Stimulated activated CD4-positive, alpha-beta T cell treated with anti-CD3 and anti-CD28 coated beads, Interleukin-1b, Interleukin-23, amount 100 ng/mL, for 48 hours (primary cell): ENCODE results near the gene CEMIP.
A peak's percentile ranks its signal among the peaks of the same experiment; 100 is the strongest.
"Not testable (repeated sequence)": the region's sequence is repeated elsewhere in the genome, so short reads cannot be mapped to it uniquely, and the experiment has no call there.

Source experiments
- DNase-seq: peaks from one replicate; pipeline ENCODE4 v3.0.0-alpha.2; 2020

CEMIP gene

DNA sequence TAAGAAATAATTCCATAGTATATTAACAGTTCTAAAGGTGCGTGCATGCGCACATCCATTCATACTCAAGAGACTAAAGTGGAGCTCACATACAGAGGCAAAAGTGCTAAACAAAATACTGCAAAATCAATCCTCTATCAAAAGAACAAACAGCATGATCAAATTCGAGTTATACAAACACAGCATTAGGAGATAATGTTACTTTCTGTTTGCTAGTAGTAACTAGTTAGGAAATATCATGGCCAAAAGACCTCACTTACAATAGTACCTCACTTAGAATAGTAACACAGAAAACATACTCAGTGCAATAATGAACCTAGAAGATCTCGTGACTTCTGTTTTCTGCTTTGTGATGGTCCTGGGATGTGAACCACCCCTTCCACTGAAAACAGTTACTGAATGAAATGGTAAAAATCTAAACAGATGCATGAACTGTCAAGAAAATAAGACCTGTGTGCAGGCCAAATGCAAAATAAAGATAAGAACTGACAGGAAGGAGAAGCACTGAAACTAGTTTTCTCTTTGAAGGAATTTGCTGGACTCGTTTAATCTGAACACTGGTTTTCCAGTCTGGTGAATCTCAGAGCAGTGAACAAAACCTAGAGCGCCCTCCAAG lies 20.9 kb upstream of the CEMIP start:
- DNase-seq, result no peak

DNA sequence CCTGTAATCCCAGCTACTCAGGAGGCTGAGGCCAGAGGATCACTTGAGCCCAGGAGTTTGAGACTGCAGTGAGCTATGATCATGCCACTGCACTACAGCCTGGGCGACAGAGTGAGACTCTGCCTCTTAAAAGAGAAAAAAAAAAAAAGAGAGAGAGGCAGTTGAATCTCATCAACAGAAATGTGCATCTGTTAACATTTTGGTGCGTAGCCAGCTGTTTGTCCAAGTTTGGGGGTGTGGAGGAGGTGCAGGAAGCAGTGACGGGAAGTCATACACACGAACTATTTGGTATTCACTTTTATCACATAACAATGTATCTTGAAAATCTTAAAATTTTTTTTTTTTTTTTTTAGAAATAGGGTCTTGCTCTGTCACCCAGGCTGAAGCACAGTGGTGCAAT lies 18.2 kb upstream of the CEMIP start:
- no peak for DNase-seq

DNA sequence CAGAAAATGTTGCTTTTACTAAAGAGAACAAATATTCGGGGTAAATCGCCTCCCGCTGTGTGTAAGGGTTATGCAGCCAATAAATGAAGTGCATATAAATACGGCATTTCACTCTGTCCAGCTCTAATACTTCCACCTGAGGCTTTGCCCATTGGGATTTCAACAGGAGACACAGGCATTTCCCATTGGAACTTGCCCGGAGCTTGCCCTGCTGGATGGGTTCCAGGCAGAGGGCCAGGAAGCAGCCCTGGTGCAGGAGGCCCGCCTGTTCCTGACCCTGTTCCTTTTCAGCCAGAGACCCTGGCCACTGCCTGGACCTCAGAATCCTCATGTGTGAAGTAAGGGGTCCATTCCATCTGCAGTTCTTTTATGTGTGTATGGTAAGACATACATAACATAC lies 17.4 kb upstream of the CEMIP start:
- DNase-seq, result no peak

DNA sequence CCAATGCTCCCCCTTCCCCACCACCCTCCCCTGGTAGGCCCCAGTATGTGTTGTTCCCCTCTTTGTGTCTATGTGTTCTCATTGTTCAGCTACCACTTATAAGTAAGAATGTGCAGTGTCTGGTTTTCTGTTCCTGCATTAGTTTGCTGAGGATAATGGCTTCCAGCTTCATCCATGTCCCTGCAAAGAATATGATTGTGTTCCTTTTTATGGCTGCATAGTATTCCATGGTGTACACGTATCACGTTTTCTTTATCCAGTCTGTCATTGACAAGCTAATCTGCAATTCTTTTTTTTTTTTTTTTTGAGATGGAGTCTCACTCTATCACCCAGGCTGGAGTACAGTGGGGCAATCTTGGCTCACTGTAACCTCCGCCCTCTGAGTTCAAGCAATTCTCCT lies 15.9 kb upstream of the CEMIP start:
- DNase-seq, result not testable (repeated sequence)

DNA sequence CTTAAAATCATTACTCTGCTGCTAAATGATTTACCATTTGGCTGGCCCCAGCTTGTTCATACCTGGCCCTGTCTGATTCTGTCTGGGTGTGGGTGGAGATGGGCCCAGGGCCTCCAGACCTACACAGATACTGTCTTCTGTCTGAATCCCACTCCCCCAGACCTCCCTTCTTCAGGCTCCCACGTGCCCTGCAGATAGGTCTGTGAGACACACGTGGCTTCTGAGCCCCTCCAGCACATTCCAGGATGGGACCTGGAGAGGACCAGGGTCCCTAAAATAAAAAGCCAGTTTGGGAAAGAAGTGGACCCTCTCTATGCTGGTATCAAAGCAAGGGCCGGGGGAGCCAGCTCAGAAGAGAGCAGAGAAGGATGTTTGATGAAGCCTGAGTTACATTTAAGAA lies 14.6 kb upstream of the CEMIP start:
- DNase-seq, result no peak

DNA sequence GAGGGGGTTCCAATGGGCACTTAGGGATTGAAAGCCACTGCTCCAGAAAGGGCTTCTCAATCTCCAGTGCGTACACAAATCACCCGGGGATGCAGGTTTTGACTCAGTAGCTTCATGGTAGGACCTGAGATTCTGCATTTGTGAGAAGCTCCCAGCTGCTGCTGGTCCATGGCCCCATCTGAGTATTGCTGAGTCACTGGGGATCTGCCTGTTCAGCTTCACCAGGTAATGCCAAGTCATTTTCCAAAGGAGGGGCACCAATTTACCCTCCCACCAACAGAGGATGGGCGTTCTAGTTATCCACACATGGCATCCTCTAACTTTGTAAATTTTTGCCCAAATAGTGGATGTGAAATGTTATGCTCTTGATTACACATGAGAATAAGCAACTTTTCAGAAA lies 12.9 kb upstream of the CEMIP start:
- no peak for DNase-seq

DNA sequence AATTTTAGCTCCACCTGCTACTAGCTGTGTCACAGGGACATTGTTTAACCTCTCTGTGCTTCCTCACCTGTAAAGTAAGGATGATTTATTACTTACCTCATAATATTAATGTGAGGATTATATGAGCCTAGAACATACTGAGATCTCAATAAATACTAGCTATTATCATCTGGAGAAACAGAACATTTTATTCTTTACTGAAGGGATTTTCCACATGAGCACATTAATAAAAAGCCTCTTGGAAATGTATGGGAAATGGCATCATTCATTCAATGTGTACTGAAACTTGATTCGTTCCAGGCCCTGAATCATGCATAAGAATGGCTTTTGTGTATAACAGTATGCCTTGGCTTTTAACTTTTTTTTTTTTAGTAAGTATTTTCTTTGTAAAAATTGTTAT lies 11.0 kb upstream of the CEMIP start:
- DNase-seq, result no peak

DNA sequence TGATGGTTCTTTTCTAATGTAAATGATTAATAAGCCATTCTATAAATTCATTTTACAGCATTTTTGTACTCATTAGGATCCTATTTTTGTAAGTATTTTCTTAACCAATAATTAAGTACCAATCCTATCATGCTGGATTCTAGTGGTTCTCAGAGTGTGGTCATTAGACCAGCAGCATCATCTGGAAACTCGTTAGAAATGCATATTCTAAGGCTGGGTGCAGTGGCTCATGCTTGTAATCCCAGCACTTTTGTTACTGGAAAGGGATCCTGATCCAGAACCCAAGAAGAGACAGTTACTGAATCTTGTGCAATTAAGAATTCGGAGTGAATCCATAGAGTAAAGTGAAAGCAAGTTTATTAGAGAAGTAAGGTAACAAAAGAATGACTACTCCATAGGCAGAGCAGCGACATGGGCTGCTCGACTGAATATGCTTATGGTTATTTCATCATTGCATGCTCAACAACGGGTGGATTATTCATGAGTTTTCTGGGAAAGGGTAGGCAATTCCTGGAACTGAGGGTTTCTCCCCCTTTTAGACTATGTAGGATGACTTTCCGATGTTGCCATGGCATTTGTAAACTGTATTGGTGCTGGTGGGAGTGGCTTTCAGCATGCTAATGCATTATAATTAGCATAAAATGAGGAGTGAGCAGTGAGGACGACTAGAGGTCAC lies 9.9 kb upstream of the CEMIP start:
- DNase-seq, result no peak

DNA sequence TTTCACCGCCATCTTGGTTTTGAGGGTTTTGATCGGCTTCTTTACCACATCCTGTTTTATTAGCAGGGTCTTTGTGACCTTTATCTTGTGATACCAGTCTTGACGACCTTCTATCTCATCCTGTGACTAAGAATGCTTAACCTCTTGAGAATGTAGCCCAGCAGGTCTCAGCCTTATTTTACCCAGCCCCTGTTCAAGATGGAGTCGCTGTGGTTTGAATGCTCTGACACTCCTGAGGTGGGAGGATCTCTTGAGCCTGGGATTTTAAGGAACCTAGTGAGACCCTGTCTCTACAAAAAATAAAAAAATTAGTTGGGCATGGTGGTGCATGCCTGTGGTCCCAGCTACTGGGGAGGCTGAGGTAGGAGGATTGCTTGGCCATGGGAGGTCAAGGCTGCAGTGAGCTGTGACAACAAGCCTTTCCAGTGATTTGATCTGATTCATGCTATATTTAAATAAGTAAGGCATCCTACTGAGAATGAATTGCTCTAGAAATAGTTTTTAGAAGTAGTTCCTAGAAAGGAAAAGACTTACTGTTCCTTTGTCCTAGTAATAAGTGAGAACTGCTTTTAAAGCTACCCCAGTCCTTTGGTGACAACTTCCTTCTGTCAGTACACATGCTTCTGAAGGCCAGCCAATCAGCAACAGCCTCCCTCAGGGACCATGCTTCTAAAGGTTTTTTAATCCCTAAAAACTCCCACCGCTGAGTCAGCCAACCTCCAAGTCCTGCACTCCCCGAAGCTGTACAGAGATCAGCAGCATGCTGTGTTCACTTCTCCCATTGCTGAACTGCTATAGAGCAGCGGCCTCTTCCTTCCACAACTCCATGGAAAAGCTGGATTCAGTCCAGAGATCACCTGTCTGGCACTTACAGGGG lies 9.1 kb upstream of the CEMIP start:
- no peak for DNase-seq

DNA sequence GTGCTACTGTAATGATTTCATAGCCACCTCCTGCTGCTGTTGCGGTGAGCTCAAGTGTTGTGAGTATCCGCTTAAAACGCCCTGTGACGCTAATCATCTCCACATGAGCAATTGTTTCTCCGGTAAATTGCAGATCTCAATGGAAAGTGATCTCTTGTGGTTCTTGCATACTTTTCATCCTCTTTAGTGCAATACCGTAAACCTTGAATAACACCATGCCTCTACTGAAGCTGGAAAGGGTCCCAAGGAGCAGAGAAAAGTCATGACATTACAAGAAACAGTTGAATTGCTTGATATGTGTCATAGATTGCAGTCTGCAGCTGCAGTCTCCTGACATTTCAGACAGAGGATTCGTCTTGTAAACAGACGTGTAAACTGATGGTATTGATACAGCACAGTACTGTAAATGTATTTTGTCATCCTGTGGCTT lies 6.0 kb upstream of the CEMIP start:
- DNase-seq, result no peak

DNA sequence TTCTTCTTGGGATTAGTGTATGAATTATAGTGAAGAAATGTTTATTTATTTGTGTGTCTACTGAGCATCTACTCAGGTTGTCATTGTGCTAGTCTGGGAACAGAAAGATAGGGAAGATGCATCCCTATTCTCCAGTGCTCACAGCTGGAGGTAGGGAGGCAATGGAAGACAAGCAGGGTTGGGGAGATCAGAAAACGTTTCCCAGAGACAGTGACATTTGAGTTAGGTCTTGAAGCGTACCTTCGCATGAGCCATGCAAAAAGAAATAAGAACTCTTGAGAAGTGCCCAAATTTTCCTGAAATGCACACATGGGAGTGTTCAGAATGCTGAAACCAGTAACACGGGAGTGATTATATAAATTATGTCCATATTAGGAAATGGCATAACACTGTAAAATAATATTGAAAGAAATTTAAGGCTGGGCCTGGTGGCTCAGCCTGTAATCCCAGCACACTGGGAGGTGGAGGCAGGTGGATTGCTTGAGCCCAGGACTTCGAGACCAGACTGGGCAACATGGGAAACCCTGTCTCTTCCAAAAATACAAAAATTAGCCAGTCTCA lies 5.3 kb upstream of the CEMIP start:
- no peak for DNase-seq

DNA sequence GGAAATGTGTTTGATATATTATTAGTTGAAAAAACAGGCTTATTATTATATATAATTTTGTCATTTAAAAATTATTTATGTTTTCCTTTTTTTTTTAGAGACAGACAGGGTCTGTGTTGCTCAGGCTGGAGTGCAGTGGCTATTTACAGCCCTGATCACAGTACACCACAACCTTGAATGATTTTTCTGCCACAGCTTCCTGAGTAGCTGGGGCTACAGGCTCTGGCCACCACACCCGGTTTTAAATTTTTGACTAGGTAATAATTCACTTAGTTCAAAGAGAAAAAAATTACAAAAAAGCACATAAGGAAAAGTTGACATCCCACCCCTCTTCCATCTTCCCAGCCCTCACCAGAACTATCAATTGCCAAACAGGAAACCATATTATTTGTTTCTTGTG lies 4.7 kb upstream of the CEMIP start:
- DNase-seq, result no peak

DNA sequence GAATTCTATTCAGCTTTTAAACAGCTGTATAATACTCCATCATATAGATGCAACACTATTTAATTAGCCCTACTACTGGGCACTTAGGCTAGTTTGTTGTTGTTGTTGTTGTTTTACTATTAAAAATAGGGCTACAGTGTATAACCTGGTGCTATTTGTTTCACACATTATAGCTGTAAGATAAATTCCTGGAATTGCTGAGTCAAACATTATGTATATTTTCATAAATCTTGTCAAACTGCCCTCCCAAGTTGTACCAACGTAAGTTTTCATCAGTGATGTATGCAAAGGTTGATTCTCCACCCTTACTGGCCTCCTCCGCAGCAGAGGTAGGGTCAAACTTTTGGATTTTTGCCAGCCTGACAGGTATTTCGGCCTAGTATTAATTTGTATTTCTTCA lies 3.8 kb upstream of the CEMIP start:
- DNase-seq, result no peak

DNA sequence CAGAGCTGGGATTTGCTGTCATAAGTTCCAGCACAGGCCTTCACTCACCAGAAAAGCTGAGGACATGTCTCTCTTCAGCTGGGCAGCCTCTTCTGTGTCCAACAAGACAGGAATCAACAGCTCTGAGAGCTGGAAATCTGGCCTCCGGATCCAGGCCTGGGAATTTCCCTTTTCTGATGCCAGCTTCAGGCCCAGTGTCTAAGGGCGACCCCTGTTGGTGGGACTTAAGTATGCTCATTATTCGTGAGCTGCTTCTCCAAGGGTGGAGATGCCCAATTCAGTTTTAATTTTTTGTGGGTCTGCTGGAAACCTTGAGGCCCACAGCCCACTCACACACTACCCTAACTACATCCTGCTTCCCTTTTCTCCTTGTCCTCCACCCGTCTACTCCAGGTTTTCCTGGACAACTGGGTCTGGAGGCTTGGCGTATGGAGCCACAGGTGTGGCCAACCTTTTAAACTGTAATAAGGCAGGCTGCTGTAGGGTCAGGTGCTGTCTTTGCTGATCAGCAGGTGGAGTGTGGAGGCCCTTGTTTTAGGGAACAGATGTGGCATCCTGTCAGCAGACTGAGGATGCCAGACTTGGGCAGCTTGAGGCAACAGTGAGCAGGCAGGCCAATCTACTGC lies 2.6 kb upstream of the CEMIP start:
- DNase-seq, result peak; percentile 62

DNA sequence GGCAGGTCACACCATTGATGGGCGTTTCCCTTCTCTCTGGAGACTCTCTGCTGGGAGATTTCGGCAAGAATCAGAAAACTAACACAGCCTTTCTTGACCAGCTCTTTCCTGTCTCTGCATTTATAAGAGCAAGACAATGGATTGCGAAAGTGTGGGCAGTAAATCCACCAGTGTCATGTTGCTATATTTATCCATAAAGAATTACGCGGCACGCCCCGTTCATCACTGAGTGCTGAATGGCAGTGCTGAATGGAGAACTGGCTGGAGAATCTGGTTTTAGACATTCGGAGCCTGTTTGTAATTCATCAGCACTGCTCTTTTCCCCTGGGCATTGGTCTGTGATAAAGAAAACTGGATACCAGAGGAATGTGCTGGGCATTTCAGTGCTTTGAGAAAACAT lies 2.0 kb upstream of the CEMIP start:
- no peak for DNase-seq

DNA sequence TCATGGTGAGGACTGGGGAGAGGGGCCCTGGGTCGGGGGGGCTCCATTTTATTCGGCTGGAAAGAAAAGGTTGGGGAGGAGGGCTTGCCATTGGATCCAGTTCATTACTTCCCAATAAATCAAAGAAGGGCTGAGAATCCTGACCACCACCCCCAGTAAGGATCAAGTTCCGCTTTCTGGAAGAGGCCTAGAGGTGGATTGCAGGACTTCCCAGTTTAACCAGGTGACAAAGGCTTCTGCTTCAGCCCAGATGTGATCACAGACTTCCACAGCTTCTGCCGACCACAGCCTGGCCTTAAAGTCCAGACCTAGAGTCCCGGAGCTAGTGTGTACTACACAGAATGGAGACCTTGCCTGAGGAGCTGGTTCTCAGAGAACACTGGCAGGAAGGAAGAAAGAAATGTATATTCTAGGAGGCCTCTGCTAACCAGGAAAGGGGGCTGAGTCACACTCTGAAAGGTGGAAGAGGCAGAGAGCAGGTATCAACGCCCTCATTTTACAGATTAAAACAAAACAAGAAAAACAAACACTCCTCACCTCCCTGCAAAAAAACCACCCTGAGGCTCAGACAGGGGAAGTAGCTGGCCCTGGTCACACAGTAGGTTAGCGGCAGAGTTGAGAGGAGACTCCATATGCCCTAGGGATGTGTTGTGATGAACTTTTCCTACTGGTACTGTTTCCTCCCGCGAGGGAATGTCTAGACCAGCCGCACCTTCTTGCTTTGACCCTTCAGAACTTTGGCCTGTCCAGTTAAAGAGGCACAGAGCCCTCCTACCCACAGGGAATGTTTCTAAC lies 1.1 kb upstream of the CEMIP start:
- DNase-seq, result no peak

DNA sequence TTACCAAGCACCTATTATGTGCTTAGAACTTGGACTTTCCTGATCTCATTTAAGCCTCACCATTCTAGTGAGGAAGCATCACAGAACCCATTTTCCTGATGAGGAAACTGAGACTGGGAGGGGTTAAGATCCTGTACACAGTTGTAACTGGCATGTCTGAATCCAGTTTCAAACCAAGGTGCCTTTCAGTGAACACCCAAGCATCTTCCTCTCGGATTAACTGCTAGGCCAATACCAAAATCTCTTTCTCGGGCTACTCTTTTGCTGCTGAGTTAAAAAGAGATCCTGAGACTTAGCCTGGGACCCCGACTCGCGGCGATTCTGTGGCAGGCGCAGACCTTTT lies 578 bp upstream of the CEMIP start:
- no peak for DNase-seq

DNA sequence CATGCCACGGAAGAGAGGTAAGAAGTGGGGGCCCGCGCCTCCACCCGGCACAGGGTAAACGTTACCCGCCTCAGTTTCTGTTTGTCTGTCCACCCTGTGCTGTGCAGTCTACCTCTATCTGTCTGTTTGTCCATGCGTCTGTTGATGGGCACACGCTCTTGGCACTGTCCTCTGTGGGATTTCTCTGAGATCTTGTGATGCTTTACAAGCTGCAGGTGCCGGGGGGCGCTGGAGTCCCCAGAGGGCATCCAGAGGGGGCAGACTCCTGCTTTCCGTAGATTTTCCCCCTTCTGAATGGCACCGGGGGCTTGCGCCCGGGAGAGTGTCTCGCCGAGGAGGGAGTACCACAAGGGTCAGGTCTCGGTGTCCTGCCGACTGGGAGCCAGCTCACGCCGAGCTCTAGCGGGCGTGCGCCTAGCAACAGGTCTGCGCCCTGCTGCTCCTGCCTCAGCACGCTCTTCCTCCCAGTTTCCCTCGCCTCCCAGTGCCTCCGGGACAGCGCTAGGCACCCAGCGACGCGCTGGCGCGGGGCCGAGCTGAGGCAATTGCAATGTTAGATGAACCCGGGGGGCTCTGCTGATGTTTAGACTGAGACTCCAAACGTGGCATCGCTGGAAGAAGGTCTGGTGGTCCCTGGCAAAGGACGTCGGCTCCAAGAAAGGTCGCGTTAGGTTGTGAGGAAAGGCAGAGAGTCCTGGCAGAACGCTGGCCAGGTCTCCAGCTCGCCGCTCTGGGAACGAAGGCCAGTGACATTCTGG lies 667 bp downstream of the CEMIP start:
- DNase-seq, result no peak

DNA sequence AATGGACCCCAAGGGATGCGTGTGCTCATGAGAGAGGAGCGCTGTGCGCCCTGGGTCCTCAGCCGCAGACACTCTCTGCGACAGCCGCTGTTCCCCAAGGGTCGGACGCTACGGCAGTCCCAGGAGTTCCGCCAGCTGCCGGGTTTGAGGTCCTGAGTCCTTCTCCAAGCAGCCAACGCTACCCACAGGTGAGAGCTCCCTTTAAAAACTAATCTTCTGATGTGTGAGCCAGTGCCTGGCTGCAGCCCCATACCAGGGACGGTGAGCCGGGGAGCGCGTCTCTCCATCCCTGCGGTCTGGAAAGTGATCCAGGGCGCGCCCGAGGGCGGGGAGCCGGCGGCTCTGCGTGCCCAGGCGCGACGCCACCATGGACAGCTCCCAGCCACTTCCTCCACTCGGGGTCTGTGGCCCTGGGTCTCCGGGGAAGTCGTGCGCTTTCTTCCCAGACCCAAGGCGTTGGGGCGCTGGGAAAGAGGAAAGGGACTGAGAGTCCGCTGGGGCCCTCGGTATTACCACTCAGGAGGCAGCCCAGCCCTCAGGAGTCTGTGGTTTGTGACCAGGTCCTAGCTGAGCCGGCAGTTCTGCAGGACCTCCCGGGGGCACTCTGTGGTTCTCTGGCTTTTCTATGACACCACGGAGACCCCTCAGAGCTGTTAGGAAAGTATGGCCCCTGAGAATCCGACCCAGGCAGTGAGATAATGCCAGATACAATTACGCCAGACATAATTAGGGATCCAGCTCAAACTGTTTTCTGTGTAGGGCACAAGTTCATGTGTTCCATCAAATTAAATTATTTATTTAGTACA lies 1.4 kb downstream of the CEMIP start:
- DNase-seq, result no peak

DNA sequence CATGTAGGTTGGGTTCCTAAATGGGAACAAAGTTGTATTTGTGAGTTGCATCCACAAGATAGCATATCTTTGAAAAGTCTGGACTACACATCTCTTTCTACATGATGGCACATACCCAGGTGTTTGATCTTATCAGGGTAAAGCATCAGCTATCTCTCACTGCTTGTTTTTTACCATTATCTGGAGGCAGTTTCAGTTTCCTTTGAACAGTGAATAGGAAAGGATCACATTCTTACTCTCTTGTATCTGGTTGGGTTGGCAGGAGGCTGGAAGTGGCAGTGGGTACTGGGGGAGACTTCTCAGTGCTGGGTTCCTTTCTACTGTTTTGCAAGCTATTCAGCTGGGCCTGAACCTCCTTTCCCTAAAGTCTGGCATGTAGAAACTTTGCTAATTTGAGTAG lies 4.1 kb downstream of the CEMIP start:
- no peak for DNase-seq

DNA sequence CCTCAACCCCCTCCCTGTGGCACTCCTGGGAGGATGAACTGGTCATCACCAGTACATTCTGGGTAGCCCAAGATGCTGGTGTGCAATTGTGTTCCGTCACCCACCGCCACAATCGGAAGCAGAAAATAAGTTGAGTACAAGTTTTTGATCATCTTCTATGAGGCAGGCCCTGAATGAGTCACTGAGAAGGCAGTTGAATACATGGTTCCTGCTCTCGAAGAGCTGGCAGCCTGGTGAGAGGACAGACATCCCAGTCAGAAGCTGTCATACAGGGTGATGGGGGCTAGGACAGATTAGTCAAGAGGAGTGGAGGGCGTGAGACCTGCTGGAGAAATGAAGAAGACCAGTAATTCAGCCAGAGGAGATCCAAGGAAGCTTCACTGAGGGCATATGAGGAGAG lies 6.2 kb downstream of the CEMIP start:
- DNase-seq, result no peak
